Retinal pigment epithelial cell (primary cell): ENCODE data around the gene ST14.
"Not testable (repeated sequence)": the region's sequence is repeated elsewhere in the genome, so short reads cannot be mapped to it uniquely, and the experiment has no call there.

Source experiments
- DNase-seq: peaks from one replicate; pipeline ENCODE4 v3.0.0-alpha.2; 2010; ENCODE audit warnings: low read depth
- H3K4me3 ChIP-seq: 2 replicates; pipeline ENCODE4 v1.5.1; 2011; ENCODE audit warnings: mild to moderate bottlenecking, low read length, control low read depth, moderate library complexity
- TF ChIP-seq, protein P1 (sequence below): conservative IDR thresholded peaks from 2 replicates; pipeline ENCODE4 v1.5.1; 2011; ENCODE audit warnings: low read depth, low read length, control low read depth, inconsistent platforms

The ST14 gene

DNA sequence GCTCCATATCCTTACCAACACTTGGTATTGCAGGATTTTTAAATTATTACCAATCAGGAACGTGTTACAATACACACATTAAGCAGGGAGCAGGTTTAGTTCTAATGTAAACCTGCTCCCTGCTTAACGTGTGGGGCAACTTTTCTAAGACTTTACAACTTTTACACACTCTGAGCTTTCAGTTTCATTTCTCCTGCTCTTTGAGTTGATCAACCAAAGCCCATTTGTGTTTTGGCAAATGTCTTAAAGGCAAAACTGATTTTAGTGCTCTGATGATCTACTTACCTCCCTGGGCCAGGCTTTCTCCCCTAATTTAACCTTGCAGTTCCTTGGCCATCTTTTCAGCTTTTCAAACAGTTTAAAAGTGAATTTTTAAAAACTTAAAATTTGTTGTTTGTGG, 84.2 kb downstream of the ST14 start:
- H3K4me3 ChIP-seq: no peak overlapping the region
- DNase-seq: no peak
- TF ChIP-seq, protein P1, sequence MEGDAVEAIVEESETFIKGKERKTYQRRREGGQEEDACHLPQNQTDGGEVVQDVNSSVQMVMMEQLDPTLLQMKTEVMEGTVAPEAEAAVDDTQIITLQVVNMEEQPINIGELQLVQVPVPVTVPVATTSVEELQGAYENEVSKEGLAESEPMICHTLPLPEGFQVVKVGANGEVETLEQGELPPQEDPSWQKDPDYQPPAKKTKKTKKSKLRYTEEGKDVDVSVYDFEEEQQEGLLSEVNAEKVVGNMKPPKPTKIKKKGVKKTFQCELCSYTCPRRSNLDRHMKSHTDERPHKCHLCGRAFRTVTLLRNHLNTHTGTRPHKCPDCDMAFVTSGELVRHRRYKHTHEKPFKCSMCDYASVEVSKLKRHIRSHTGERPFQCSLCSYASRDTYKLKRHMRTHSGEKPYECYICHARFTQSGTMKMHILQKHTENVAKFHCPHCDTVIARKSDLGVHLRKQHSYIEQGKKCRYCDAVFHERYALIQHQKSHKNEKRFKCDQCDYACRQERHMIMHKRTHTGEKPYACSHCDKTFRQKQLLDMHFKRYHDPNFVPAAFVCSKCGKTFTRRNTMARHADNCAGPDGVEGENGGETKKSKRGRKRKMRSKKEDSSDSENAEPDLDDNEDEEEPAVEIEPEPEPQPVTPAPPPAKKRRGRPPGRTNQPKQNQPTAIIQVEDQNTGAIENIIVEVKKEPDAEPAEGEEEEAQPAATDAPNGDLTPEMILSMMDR: no peak

DNA sequence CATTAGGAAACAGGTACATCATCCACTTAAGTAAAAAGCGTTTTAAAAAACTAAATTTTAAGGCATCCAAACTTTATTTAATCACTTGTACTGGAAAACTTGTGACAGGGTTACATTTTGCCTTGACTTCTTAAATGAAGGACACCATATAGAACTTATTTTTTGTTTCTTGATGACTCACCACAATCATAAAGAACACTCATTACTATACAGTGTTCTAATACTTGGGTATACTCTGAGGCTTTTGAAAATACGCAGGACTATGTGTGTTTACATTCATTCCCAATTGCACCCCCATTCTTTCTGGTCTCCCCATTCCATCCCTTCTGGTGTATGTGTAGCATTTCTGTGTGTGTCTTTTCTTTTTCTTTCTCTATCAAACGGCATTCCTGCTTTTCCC, 85.3 kb downstream of the ST14 start:
- H3K4me3 ChIP-seq: no peak overlapping the region
- no peak for DNase-seq
- TF ChIP-seq, protein P1: no peak

DNA sequence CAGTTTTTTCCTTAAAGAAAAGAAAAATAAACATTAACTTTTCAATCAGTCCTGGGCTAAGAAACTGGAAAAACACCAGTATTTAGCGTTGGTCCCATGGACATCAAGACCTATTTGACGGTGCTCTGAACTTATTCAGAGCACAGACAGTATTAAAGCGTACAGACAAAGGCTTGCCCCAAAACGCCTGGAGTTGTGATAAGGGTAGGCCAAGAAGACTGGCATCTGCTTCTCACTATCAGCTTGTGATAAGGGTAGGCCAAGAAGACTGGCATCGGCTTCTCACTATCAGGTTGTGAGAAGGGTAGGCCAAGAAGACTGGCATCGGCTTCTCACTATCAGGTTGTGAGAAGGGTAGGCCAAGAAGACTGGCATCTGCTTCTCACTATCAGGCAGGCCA, 85.8 kb downstream of the ST14 start:
- DNase-seq, H3K4me3 ChIP-seq: not testable (repeated sequence)

DNA sequence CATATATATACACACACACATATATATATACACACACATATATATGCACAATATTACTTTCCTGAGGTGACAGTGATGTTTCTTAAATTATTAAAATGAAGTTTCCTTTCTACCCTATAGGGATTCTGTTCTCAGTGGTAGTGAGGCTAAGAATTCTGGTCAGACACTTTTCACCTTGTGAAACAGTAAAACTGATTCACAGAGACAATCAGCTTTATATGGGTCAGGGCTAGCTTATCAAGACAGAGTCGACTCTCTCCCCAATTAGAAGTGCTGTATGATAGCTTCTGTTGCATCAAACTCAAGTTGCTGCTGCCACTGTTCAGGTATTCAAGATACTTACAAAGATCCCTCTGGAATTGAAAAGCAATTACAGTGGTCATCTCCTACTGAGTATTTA, 86.7 kb downstream of the ST14 start:
- TF ChIP-seq, protein P1: no peak
- no peak overlapping the region for H3K4me3 ChIP-seq
- DNase-seq: no peak

DNA sequence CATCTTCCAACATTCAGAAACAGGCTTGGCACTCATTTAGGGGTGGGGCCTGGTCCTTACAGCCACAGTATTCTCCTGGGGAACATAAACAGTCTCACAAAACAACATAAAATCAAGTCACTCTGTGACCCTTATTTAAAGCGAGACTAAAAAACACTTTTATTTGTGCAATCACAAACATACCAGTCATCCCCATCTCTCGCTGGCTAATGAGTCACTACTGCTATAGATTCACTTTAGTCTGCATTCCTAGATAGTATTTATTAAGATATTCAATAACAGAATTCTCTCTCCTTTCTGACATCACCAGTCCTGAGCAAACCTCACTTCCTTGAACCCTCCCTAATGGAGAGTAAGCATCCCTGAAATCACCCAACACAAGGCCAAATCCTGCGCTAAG, 87.2 kb downstream of the ST14 start:
- DNase-seq: no peak
- H3K4me3 ChIP-seq: no peak overlapping the region
- TF ChIP-seq, protein P1: no peak

DNA sequence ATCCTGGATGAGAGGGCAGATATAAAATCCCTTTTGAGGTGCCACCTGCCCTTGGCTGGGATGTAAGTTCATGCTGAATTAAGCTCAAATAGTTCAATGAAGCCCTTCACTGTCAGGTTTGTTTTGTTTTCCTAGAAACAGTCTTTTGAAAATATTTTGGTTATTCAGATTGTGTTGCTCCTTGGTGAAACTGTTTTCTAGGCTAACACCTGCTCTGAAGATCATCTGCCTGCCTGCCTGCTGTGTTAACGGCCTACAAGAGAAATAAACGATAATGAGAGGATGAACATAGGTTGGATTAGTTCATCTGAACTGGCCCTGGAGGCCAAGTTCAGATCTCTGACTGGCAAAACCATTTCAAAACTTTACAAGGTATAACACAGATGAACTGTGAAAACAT, 87.7 kb downstream of the ST14 start:
- no peak overlapping the region for H3K4me3 ChIP-seq
- no peak for DNase-seq
- TF ChIP-seq, protein P1: no peak

DNA sequence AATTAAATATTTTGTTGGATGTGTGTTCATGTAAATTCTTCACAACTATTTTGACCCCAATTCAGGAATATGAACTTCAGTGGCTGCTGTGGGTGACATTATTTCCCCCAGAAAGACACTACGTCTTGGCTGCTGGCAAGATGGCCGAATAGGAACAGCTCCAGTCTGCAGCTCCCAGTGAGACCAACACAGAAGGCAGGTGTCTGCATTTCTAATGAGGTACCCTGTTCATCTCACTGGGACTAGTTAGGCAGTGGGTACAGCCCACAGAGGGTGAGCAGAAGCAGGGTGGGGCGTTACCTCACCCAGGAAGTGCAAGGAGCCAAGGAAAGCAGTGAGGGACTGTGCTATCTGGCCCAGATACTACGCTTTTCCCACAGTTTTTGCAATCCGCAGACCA, 89.8 kb downstream of the ST14 start:
- DNase-seq: no peak
- H3K4me3 ChIP-seq: no peak overlapping the region
- TF ChIP-seq, protein P1: no peak

DNA sequence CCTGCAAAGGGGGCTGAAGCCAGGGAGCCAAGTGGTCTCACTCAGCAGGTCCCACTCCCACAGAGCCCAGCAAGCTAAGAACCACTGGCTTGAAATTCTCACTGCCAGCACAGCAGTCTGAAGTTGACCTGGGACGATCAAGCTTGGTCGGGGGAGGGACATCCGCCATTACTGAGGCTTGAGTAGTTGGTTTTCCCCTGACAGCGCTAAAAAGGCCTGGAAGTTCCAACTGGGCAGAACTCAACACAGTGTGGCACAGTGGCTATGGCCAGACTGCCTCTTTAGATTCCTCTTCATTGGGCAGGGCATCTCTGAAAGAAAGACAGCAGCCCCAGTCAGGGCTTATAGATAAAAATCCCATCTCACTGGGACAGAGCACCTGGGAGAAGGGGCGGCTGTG, 90.3 kb downstream of the ST14 start:
- H3K4me3 ChIP-seq, DNase-seq: not testable (repeated sequence)

DNA sequence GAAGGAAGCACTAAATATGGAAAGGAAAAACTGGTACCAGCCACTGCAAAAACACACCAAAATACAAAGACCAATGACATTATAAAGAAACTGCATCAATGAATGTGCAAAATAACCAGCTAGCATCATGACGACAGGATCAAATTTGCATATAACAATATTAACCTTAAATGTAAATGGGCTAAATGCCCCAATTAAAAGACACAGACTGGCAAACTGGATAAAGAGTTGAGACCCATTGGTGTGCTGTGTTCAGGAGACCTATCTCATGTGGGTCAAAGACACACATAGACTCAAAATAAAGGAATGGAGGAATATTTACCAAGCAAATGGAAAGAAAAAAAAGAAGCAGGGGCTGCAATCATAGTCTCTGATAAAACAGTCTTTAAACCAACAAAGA, 92.2 kb downstream of the ST14 start:
- DNase-seq, H3K4me3 ChIP-seq: not testable (repeated sequence)
